Fibroblast of lung (primary cell): ENCODE data around the gene HK3. TPM values are rescaled to one million over a fixed set of nuclear protein-coding genes. Genes with fewer than 3 reads are reported as not detected.

Experiments used
- DNase-seq, 2 donors: peaks; one replicate each; pipeline versions ENCODE4 v3.0.0 to v3.0.0-alpha.2; 2010; ENCODE audit warnings: low read depth in 2 of 2
- H2AFZ ChIP-seq: 2 replicates; pipeline ENCODE4 v1.5.1; 2012; ENCODE audit warnings: low read length, control low read depth, inconsistent platforms
- H3K27ac ChIP-seq: 2 replicates; pipeline ENCODE4 v1.5.1; 2011; ENCODE audit warnings: low read length, control low read depth; ENCODE audit not compliant: insufficient read depth
- H3K27me3 ChIP-seq: 2 replicates; pipeline ENCODE4 v1.5.1; 2011; ENCODE audit warnings: mild to moderate bottlenecking, low read length; ENCODE audit not compliant: control insufficient read depth, insufficient read depth
- H3K36me3 ChIP-seq: 2 replicates; pipeline ENCODE4 v1.5.1; 2011; ENCODE audit warnings: low read length; ENCODE audit not compliant: control insufficient read depth, insufficient read depth
- H3K4me1 ChIP-seq: 2 replicates; pipeline ENCODE4 v1.5.1; 2011; ENCODE audit warnings: low read length; ENCODE audit not compliant: control insufficient read depth, insufficient read depth; ENCODE audit errors: extremely low read depth
- H3K4me2 ChIP-seq: 2 replicates; pipeline ENCODE4 v1.5.1; 2011; ENCODE audit warnings: low read length, control low read depth; ENCODE audit not compliant: insufficient read depth; ENCODE audit errors: extremely low read depth
- H3K4me3 ChIP-seq, 4 experiments: fragments of 200-600 bp in 1 of 4; sonication (generic) in 1 of 4; replicated peaks in 1 of 4; 2 replicates each; pipeline ENCODE4 v1.5.1; 2011 to 2016; ENCODE audit warnings: low read length in 4 of 4, low read depth in 3 of 4, mild to moderate bottlenecking in 3 of 4, control low read depth in 2 of 4, inconsistent platforms in 1 of 4, mixed read lengths in 1 of 4; ENCODE audit not compliant: insufficient read depth in 1 of 4; ENCODE audit errors: control extremely low read depth in 1 of 4
- H3K79me2 ChIP-seq: 2 replicates; pipeline ENCODE4 v1.5.1; 2012; ENCODE audit warnings: mild to moderate bottlenecking, low read length, inconsistent platforms; ENCODE audit not compliant: control insufficient read depth, insufficient read depth
- H3K9ac ChIP-seq: 2 replicates; pipeline ENCODE4 v1.5.1; 2011; ENCODE audit warnings: mild to moderate bottlenecking, low read length, control low read depth; ENCODE audit not compliant: insufficient read depth
- H3K9me3 ChIP-seq: 2 replicates; pipeline ENCODE4 v1.5.1; 2012; ENCODE audit warnings: low read depth, low read length; ENCODE audit not compliant: control insufficient read depth, insufficient read depth
- H4K20me1 ChIP-seq: 2 replicates; pipeline ENCODE4 v1.5.1; 2011; ENCODE audit warnings: low read length; ENCODE audit not compliant: control insufficient read depth, insufficient read depth; ENCODE audit errors: extremely low read depth
- CTCF ChIP-seq, 2 donors: IDR thresholded peaks in 1 of 2; conservative IDR thresholded peaks in 1 of 2; 1 replicate in 1 of 2; 2 replicates in 1 of 2; pipeline ENCODE4 v1.5.1; 2011 to 2012; ENCODE audit warnings: low read length in 2 of 2, control low read depth in 1 of 2, inconsistent platforms in 1 of 2, low read depth in 1 of 2, mild to moderate bottlenecking in 1 of 2
- EZH2 ChIP-seq: IDR thresholded peaks from 2 replicates; pipeline ENCODE4 v1.5.1; 2012; ENCODE audit warnings: low read length, control low read depth, mild to moderate bottlenecking; ENCODE audit errors: missing control alignments
- polyA plus RNA-seq, 2 donors: library from polyadenylated mRNA; depleted of rRNA in 1 of 2; stranded (reverse) in 1 of 2; unstranded in 1 of 2; fragments of >200 nt; gene quantifications; 2 replicates each; pipeline ENCODE4 v1.2.1, GENCODE V29; 2011 to 2012; ENCODE audit warnings: missing spikeins in 1 of 2
- total RNA-seq: library from RNA; depleted of rRNA; stranded (reverse); fragments of >200 nt; gene quantifications from 2 replicates; pipeline ENCODE4 v1.2.1, GENCODE V29; 2014

HK3 gene
- total and polyA plus RNA-seq, 2 donors (not counting 1 experiment from before 2014, with no cell fraction given): not detected

DNA sequence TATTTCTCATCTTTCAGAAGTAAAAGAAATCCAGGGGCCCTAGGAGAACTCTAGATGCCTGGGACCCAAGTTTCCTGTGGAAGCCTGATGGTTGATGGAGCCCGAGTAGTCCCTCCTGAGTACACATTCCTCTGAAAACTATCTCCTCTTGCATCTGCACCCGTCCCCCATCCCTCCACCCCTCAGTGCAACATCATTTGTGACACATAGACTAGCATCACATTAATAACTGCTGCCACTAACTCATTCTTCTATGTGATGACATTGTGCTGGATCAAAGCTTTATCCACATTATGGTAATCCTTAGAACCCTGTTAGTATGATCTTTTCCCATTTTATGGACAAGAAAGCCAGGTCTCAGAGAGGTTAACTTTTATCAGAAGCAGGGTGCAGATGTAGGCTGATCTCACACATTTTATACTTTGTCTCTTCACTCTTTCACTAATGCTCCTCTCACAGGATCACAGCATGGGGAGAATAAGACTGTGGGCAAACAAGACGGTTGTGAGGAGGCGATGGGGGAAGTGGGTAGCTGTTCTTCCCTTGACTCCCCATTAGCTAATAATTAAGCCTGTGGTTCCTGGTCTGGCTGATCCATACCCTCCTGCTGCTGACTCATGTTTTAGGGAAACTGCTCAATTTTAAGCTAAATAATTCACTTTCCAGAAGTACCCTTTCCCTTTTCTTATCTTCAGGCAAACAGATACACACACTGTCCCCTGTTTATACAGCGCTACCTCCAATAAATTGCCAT is 3.9 kb upstream of the HK3 start:
- Histone ChIP-seq H3K9me3 (no peaks in the 10 kb centered on the region), H3K4me3 (no peak overlapping the region), H2AFZ (no peak overlapping the region), H3K27me3 (no peaks in the 10 kb centered on the region), H3K4me2 (no peak overlapping the region), H3K4me1 (no peaks in the 10 kb centered on the region), H3K36me3 (peaks cover 15% of the 10 kb centered on the region), H3K79me2 (no peaks in the 10 kb centered on the region), H3K9ac (no peak overlapping the region), H4K20me1 (no peaks in the 10 kb centered on the region), H3K27ac (no peak overlapping the region)
- no peak for DNase-seq
- TF ChIP-seq CTCF (conservative IDR thresholded peaks at IDR 0.05 in 1 of 2, IDR thresholded peaks at IDR 0.05 in 1 of 2; ENCODE audit: low read depth in 1 of 2, low read length in 2 of 2) (no peak), EZH2 (no peak)

- no peak overlapping the region for H3K4me3 ChIP-seq
- H2AFZ ChIP-seq: no peak overlapping the region
- H3K27me3 ChIP-seq: no peaks in the 10 kb centered on the region
- H3K36me3 ChIP-seq: peaks cover 15% of the 10 kb centered on the region
- no peak overlapping the region for H3K4me2 ChIP-seq
- TF ChIP-seq EZH2 (no peak), CTCF (conservative IDR thresholded peaks at IDR 0.05 in 1 of 2, IDR thresholded peaks at IDR 0.05 in 1 of 2; ENCODE audit: low read depth in 1 of 2, low read length in 2 of 2) (no peak)
- no peaks in the 10 kb centered on the region for H3K9me3 ChIP-seq
- no peaks in the 10 kb centered on the region for H4K20me1 ChIP-seq
- no peak overlapping the region for H3K9ac ChIP-seq
- H3K79me2 ChIP-seq: no peaks in the 10 kb centered on the region
- H3K27ac ChIP-seq: no peak overlapping the region
- H3K4me1 ChIP-seq: no peaks in the 10 kb centered on the region
- no peak for DNase-seq
Observed at GRCh38 chr5:176902102-176902814, 3.1 kb upstream of the HK3 start.

DNA sequence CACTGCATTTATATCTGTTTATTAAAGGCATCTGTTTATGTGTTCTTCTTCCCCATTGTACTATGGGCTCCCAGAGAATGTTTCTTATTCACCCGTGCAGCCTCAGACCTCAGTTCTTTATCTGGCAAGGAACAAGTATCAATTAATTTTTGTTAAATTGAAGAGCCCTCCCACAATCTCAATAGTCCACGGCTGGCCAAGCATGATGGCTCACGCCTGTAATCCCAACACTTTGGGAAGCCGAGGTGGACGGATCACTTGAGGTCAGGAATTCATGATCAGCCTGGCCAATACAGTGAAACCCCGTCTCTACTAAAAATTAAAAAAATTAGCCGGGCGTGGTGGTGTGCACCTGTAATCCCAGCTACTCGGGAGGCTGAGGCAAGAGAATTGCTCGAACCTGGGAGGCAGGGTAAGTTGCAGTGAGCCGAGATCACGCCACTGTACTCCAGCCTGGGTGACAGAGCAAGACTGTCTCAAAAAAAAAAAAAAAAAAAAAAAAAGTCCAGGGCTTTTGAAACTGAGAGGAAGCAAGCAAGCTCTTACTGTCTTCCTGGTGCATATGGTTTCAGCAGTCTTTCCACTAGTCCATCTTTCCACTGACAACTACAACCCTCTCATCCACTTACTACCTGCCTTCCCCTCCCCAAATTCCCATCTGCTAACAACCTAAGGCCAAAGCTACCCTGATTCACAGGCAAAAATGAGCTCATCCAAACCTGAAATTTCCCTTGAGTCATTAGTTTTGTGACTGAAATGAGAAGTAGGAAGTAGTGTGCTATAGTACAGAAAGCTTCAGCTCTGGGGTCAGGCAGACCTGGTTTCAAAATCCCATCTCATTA is 2.3 kb upstream of the HK3 start:
- no peaks in the 10 kb centered on the region for H3K9me3 ChIP-seq
- H3K9ac ChIP-seq: no peak overlapping the region
- H4K20me1 ChIP-seq: no peaks in the 10 kb centered on the region
- H3K4me2 ChIP-seq: no peak overlapping the region
- TF ChIP-seq EZH2: no peak
- TF ChIP-seq CTCF (conservative IDR thresholded peaks at IDR 0.05 in 1 of 2, IDR thresholded peaks at IDR 0.05 in 1 of 2; ENCODE audit: low read depth in 1 of 2, low read length in 2 of 2): no peak
- no peak overlapping the region for H3K27ac ChIP-seq
- no peaks in the 10 kb centered on the region for H3K4me1 ChIP-seq
- no peak overlapping the region for H2AFZ ChIP-seq
- no peaks in the 10 kb centered on the region for H3K79me2 ChIP-seq
- no peak overlapping the region for H3K4me3 ChIP-seq
- H3K27me3 ChIP-seq: no peaks in the 10 kb centered on the region
- no peak for DNase-seq
- H3K36me3 ChIP-seq: peaks cover 12% of the 10 kb centered on the region
